ENCODE results near the gene C1QA. TPM values are rescaled to one million over a fixed set of nuclear protein-coding genes. Genes with fewer than 3 reads are reported as not detected.

C1QA gene
- total RNA-seq, 1 experiment from 2014 or later: not detected

DNA sequence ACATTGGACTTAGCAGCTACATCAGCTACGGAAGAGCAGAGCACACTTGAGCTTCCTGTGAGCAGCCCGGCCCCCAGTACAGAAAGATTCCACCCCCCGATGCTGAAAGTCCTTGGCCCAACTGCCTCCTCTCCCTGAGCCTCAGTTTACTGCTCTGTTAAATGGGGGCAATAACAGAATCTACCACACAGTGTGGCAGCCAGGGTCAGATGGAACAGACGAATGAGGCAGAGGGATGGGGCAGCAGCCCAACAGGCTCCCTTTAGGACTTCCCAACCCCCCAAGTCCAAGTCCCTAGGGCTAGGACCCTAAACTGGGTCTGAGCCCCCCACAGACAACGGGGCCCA, 22.9 kb upstream of the C1QA start:
- intact Hi-C loops (cut with micrococcal nuclease; ENCODE audit: unreplicated experiment): no loop called here
- Histone ChIP-seq H3F3A (ENCODE audit: insufficient read depth, low read depth) (no peaks in the 10 kb centered on the region), H3K4me3 (no peak overlapping the region), H3K4me2 (no peak overlapping the region), H3K27me3 (ENCODE audit: insufficient read depth, low read depth) (peaks cover 74% of the 10 kb centered on the region), H3K9me2 (ENCODE audit: insufficient read depth) (no peaks in the 10 kb centered on the region), H3K9me3 (ENCODE audit: insufficient read depth, low read depth) (no peaks in the 10 kb centered on the region), H3K36me3 (ENCODE audit: low read depth) (no peaks in the 10 kb centered on the region), H3K79me2 (ENCODE audit: low read depth) (no peaks in the 10 kb centered on the region), H3K4me1 (replicated peaks; ENCODE audit: insufficient read depth) (no peaks in the 10 kb centered on the region), H2AFZ (no peak overlapping the region), H3K27ac (no peak overlapping the region), H4K20me1 (ENCODE audit: insufficient read depth) (no peaks in the 10 kb centered on the region)
- no peak for DNase-seq
- POLR2A ChIA-PET (ENCODE audit: unreplicated experiment): no interaction called here
- BruUV-seq (replicated peaks): no TSS peak
- CTCF ChIA-PET: no interaction called here
- no peak for TF ChIP-seq EZH2 (IDR thresholded peaks at IDR 0.05; ENCODE audit: low read depth)
- TF ChIP-seq, protein P1, sequence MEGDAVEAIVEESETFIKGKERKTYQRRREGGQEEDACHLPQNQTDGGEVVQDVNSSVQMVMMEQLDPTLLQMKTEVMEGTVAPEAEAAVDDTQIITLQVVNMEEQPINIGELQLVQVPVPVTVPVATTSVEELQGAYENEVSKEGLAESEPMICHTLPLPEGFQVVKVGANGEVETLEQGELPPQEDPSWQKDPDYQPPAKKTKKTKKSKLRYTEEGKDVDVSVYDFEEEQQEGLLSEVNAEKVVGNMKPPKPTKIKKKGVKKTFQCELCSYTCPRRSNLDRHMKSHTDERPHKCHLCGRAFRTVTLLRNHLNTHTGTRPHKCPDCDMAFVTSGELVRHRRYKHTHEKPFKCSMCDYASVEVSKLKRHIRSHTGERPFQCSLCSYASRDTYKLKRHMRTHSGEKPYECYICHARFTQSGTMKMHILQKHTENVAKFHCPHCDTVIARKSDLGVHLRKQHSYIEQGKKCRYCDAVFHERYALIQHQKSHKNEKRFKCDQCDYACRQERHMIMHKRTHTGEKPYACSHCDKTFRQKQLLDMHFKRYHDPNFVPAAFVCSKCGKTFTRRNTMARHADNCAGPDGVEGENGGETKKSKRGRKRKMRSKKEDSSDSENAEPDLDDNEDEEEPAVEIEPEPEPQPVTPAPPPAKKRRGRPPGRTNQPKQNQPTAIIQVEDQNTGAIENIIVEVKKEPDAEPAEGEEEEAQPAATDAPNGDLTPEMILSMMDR (conservative IDR thresholded peaks at IDR 0.05): no peak

DNA sequence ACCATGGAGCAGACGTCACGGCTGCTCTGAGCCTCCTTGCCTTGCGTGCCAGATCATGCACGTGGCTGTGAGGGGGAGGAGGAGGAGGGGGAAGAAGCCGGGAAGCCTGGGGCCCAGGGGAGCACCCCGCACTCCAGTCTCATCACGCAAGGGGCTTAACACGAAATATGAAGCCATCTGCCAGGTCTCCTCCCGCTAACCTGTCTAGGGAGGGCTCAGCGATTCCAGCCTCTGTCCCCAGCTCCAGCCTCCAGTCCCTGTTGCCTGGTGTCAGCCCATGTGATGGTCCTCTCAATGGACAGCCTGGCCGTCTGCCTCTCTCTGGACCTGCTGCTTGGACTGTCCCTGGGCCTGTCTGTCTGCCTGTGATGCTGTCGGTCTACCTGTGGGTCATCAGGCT, 22.5 kb upstream of the C1QA start:
- H4K20me1 ChIP-seq (ENCODE audit: insufficient read depth): no peaks in the 10 kb centered on the region
- no peak overlapping the region for H2AFZ ChIP-seq
- H3K36me3 ChIP-seq (ENCODE audit: low read depth): no peaks in the 10 kb centered on the region
- no peak overlapping the region for H3K27ac ChIP-seq
- no peak overlapping the region for H3K4me3 ChIP-seq
- H3F3A ChIP-seq (ENCODE audit: insufficient read depth, low read depth): no peaks in the 10 kb centered on the region
- ChIA-PET CTCF (no interaction called here), POLR2A (ENCODE audit: unreplicated experiment) (no interaction called here)
- peaks cover 74% of the 10 kb centered on the region for H3K27me3 ChIP-seq (ENCODE audit: insufficient read depth, low read depth)
- no peaks in the 10 kb centered on the region for H3K9me2 ChIP-seq (ENCODE audit: insufficient read depth)
- H3K4me1 ChIP-seq (replicated peaks; ENCODE audit: insufficient read depth): no peaks in the 10 kb centered on the region
- intact Hi-C loops (cut with micrococcal nuclease; ENCODE audit: unreplicated experiment): no loop called here
- no peaks in the 10 kb centered on the region for H3K79me2 ChIP-seq (ENCODE audit: low read depth)
- no peak overlapping the region for H3K4me2 ChIP-seq
- no peaks in the 10 kb centered on the region for H3K9me3 ChIP-seq (ENCODE audit: insufficient read depth, low read depth)
- TF ChIP-seq, protein P1 (conservative IDR thresholded peaks at IDR 0.05): no peak
- no peak for TF ChIP-seq EZH2 (IDR thresholded peaks at IDR 0.05; ENCODE audit: low read depth)
- no TSS peak for BruUV-seq (replicated peaks)
- no peak for DNase-seq

DNA sequence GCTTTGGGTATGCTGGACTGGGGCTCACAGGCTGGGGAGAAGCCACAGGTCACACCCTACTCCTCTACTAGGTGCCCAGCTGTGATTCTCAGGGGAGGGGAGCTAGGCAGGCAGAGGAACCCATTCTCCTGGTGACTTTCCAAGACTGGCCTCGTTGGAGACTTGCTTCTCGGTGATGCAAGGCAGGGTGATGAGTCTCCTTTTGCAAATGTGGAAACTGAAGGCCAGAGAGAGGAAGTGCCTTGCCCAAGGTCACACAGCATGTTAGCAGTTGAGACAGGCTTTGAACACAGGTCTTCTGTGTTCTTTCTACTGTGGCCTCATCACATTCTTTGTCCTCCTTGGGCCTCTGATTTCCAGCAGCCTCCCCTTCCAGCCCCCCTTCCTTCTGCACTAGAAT, 20.5 kb upstream of the C1QA start:
- POLR2A ChIA-PET (ENCODE audit: unreplicated experiment): no interaction called here
- no peaks in the 10 kb centered on the region for H3K9me3 ChIP-seq (ENCODE audit: insufficient read depth, low read depth)
- H3K27ac ChIP-seq: no peak overlapping the region
- no peaks in the 10 kb centered on the region for H3F3A ChIP-seq (ENCODE audit: insufficient read depth, low read depth)
- intact Hi-C loops (cut with micrococcal nuclease; ENCODE audit: unreplicated experiment): no loop called here
- DNase-seq: no peak
- TF ChIP-seq, protein P1 (conservative IDR thresholded peaks at IDR 0.05): no peak
- TF ChIP-seq EZH2 (IDR thresholded peaks at IDR 0.05; ENCODE audit: low read depth): no peak
- no peaks in the 10 kb centered on the region for H3K9me2 ChIP-seq (ENCODE audit: insufficient read depth)
- no TSS peak for BruUV-seq (replicated peaks)
- H2AFZ ChIP-seq: no peak overlapping the region
- H3K79me2 ChIP-seq (ENCODE audit: low read depth): no peaks in the 10 kb centered on the region
- H3K4me3 ChIP-seq: no peak overlapping the region
- H4K20me1 ChIP-seq (ENCODE audit: insufficient read depth): no peaks in the 10 kb centered on the region
- H3K27me3 ChIP-seq (ENCODE audit: insufficient read depth, low read depth): peaks cover 83% of the 10 kb centered on the region
- H3K4me2 ChIP-seq: no peak overlapping the region
- H3K4me1 ChIP-seq (replicated peaks; ENCODE audit: insufficient read depth): no peaks in the 10 kb centered on the region
- no peaks in the 10 kb centered on the region for H3K36me3 ChIP-seq (ENCODE audit: low read depth)
- CTCF ChIA-PET: no interaction called here
